ENCODE data around the gene SLC38A3. TPM values are rescaled to one million over a fixed set of nuclear protein-coding genes. Genes with fewer than 3 reads are reported as not detected.
A peak's percentile ranks its signal among the peaks of the same experiment; 100 is the strongest.
"Not testable (repeated sequence)": the region's sequence is repeated elsewhere in the genome, so short reads cannot be mapped to it uniquely, and the experiment has no call there.

SLC38A3 gene
- polyA plus RNA-seq, 1 donor, result 2.0 TPM

DNA sequence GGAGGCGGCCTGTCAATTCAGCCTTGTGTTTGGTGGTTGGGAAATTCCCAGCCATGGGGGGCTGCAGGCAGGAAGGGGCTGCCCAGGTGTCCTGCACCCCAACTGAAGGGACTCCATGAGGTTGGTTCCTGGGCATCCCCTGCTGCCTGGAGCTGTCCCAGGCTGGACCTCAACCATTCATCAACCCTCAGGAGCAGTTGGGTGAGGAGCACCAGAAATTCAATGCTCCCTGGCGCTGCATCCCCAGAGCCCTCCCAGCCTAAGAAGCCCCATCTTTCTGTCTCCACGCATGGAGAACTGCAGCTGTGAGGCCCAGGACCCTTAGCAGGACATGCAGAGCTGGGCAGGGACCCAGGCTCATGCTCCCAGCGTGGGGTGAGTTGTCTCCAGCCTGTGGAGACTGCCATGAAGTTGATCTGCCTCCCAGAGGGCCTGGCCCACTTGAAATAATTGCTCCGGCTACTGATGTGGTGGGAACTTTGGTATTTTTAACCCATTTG, 55.9 kb downstream of the SLC38A3 start:
- no CpG with 5 or more reads among the region's 5 CpGs for WGBS (ENCODE audit: insufficient coverage, low lambda C conversion rate)
- Histone ChIP-seq H3K4me1 (ENCODE audit: control insufficient read depth, insufficient read depth, low read length) (peaks cover 45% of the 10 kb centered on the region), H3K27ac (ENCODE audit: low read length) (peak overlapping the region; percentile 91), H3K9me3 (ENCODE audit: control insufficient read depth, low read depth, low read length) (peaks cover 11% of the 10 kb centered on the region), H3K4me3 (ENCODE audit: low read length) (peak overlapping the region; percentile 73), H3K27me3 (ENCODE audit: control insufficient read depth, insufficient read depth, low read length) (no peaks in the 10 kb centered on the region), H3K36me3 (ENCODE audit: control insufficient read depth, insufficient read depth, low read length) (peaks cover 30% of the 10 kb centered on the region)
- no peak for DNase-seq

DNA sequence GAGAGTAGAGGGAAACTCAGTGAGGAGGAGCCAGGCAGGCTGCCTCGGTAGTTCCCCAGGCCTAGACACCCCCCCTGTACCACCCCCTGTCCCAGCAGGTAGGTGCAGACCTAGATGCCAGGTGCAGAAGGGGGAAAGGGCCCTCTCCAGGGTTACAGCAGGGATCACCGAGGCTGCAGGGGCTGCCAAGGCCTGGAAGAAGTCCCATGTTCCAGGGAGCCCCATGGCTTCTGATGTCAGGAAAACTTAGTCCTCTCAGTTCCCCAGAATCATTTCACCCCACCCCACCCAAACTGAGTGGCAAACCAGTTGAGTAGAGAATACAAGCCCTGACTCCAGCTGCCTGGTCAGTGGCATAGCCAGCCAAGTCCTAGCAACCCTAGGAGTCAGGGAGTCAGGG, 56.4 kb downstream of the SLC38A3 start:
- peaks cover 50% of the 10 kb centered on the region for H3K4me1 ChIP-seq (ENCODE audit: control insufficient read depth, insufficient read depth, low read length)

DNA sequence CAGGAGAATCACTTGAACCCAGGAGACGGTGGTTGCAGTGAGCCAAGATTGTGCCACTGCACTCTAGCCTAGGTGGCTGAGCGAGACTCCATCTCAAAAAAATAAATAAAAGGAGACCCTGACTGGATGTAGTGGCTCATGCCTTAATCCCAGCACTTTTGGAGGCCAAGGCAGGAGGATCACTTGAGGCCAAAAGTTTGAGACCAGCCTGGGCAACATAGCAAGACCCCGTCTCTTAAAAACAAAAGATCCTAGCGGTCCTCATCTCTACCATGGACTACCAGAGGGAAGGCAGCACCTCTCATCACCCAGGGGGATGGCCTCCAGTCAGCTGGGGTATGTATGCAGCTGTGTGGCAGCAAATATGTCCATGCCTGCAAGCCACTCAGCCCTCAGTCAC, 57.1 kb downstream of the SLC38A3 start:
- WGBS (ENCODE audit: insufficient coverage, low lambda C conversion rate), result no CpG with 5 or more reads among the region's 4 CpGs

More for the DNA sequence above, 56.4 kb downstream of the SLC38A3 start:
- no CpG with 5 or more reads among the region's 2 CpGs for WGBS (ENCODE audit: insufficient coverage, low lambda C conversion rate)
- no peak for DNase-seq
- peak overlapping the region; percentile 91 for H3K27ac ChIP-seq (ENCODE audit: low read length)
- H3K36me3 ChIP-seq (ENCODE audit: control insufficient read depth, insufficient read depth, low read length), result peaks cover 25% of the 10 kb centered on the region
- peaks cover 11% of the 10 kb centered on the region for H3K9me3 ChIP-seq (ENCODE audit: control insufficient read depth, low read depth, low read length)
- H3K4me3 ChIP-seq (ENCODE audit: low read length), result no peak overlapping the region
- H3K27me3 ChIP-seq (ENCODE audit: control insufficient read depth, insufficient read depth, low read length), result no peaks in the 10 kb centered on the region

DNA sequence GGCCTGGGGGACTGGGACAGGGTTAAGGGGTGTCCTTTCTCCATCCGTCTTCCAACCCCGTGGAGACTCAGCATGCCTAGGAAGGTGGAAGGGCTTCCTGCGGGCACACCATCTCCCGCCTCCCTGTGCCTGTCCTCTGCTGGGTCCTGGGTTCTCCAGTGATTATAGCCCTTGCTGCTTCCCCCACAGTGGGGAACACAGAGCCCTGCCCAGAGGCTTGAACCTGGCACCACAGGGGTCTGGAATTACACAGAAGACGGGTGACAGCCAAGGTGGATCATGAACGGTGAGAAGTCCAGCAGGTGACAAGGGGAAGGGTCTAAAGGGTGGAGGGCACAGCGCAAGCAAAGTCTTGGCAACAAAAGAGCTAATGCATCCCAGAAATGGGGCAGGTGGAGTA, 57.7 kb downstream of the SLC38A3 start:
- no peak for DNase-seq
- Histone ChIP-seq H3K36me3 (ENCODE audit: control insufficient read depth, insufficient read depth, low read length) (peaks cover 13% of the 10 kb centered on the region), H3K9me3 (ENCODE audit: control insufficient read depth, low read depth, low read length) (peaks cover 4% of the 10 kb centered on the region), H3K27ac (ENCODE audit: low read length) (no peak overlapping the region), H3K4me1 (ENCODE audit: control insufficient read depth, insufficient read depth, low read length) (peaks cover 62% of the 10 kb centered on the region), H3K4me3 (ENCODE audit: low read length) (no peak overlapping the region), H3K27me3 (ENCODE audit: control insufficient read depth, insufficient read depth, low read length) (no peaks in the 10 kb centered on the region)
- WGBS (ENCODE audit: insufficient coverage, low lambda C conversion rate), result no CpG with 5 or more reads among the region's 7 CpGs

More for the DNA sequence above, 57.1 kb downstream of the SLC38A3 start:
- not testable (repeated sequence) for DNase-seq; H3K27ac ChIP-seq (ENCODE audit: low read length); H3K27me3 ChIP-seq (ENCODE audit: control insufficient read depth, insufficient read depth, low read length); H3K4me3 ChIP-seq (ENCODE audit: low read length)
- peaks cover 18% of the 10 kb centered on the region for H3K36me3 ChIP-seq (ENCODE audit: control insufficient read depth, insufficient read depth, low read length)
- H3K4me1 ChIP-seq (ENCODE audit: control insufficient read depth, insufficient read depth, low read length), result peaks cover 57% of the 10 kb centered on the region
- peaks cover 10% of the 10 kb centered on the region for H3K9me3 ChIP-seq (ENCODE audit: control insufficient read depth, low read depth, low read length)

DNA sequence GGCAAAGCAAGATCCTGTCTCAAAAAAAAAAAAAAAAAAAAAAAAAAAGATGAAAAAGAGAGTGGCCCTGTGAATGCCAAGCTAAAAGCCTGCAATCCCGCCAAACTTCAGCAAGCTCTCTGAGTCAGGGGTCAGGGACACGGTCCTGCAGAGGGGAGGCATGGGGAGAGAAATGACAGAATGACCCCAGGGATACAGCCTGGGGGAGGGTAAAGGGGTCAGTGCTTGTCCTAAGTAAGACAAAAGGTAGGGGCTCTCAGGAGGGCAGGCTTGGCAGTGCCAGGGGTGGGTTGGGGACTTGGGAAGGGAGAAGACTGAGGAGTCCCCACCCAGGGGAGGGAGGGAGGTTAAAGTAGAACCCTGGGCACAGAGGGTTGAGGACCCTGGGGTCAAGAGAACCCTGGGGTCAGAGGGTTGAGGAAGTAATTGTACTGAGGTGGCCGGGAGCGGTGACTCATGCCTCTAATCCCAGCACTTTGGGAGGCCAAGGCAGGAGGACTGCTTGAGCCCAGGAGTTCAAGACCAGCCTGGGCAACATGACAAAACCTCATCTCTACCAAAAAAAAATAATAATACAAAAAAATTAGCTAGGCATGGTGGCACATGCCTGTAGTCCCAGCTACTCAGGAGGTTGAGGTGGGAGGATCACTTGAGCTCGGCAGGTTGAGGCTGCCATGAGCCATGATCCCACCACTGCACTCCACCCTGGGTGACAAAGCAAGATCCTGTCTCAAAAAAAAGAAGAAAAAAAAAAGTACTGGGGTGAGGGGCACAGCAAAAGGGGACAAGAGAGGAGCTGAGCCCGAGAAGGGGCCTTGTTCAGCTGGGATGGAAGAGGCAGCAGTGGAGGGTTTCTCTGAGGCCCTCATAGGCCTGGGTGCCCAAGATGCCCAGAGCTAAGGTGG, 58.7 kb downstream of the SLC38A3 start:
- H3K4me3 ChIP-seq (ENCODE audit: low read length), result no peak overlapping the region
- H3K27me3 ChIP-seq (ENCODE audit: control insufficient read depth, insufficient read depth, low read length), result no peaks in the 10 kb centered on the region
- no peak for DNase-seq
- peaks cover 4% of the 10 kb centered on the region for H3K36me3 ChIP-seq (ENCODE audit: control insufficient read depth, insufficient read depth, low read length)
- H3K27ac ChIP-seq (ENCODE audit: low read length), result peak overlapping the region; percentile 98
- WGBS (ENCODE audit: insufficient coverage, low lambda C conversion rate), result no CpG with 5 or more reads among the region's 6 CpGs
- H3K4me1 ChIP-seq (ENCODE audit: control insufficient read depth, insufficient read depth, low read length), result peaks cover 72% of the 10 kb centered on the region
- H3K9me3 ChIP-seq (ENCODE audit: control insufficient read depth, low read depth, low read length), result no peaks in the 10 kb centered on the region

DNA sequence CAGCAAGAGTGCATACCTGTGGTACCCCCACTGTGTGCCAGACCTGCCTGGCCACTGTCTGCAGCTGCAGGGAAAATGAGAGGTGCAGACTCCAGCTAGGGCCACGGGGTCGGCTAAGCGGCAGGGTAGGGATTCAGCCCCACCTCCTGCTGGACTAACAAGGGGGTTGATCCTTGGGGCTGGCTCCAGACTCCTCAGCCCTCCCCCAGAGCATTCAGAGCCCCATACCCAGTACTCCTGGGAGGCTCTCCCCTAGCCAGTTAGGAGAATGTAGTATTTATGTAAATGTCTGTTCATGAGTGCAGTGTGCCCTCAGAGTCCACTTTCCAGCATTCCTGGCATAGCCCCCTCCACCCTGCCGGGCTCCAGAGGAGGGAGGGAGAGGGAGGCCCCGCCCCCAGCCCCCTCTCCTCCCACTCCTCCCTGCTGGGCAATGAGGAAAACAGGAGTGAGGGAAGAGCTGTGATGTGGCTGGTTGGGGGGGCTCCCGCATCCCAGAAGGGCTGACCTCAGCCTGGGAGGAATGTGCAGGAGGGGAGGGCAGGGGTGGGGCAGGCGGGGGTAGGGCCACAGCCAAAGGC, 59.4 kb downstream of the SLC38A3 start:
- H3K4me1 ChIP-seq (ENCODE audit: control insufficient read depth, insufficient read depth, low read length), result peaks cover 74% of the 10 kb centered on the region
- peak; percentile 94 to 96 for DNase-seq
- WGBS (ENCODE audit: insufficient coverage, low lambda C conversion rate), result no CpG with 5 or more reads among the region's 7 CpGs

DNA sequence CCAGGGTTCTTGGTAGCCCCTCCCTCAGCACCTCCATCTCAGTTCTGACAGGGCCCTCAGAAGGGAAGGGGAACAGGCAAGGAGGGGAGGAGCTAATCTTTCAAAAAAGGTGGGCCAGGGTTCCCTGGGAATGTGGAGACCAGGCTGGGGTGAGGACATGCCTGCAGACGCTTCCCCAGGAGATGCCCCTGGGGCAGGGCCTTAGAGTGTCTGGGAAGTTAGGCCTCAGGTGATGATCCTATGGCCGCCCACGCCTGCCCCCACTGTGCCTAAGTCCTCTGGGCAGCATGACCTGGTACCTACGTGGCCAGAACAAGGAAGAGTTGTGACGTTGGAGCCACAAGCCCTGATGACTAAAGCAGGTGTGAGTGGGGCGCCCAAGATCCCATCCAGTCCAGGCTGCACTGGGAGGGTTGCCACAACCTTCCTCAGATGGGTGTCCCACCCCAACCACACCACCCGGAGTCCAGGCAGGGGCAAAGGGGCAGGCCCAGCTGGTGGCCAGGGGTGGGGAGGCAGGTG, 60.0 kb downstream of the SLC38A3 start:
- Histone ChIP-seq H3K36me3 (ENCODE audit: control insufficient read depth, insufficient read depth, low read length) (no peaks in the 10 kb centered on the region), H3K27me3 (ENCODE audit: control insufficient read depth, insufficient read depth, low read length) (no peaks in the 10 kb centered on the region), H3K27ac (ENCODE audit: low read length) (peak overlapping the region; percentile 98), H3K9me3 (ENCODE audit: control insufficient read depth, low read depth, low read length) (no peaks in the 10 kb centered on the region), H3K4me1 (ENCODE audit: control insufficient read depth, insufficient read depth, low read length) (peaks cover 71% of the 10 kb centered on the region), H3K4me3 (ENCODE audit: low read length) (no peak overlapping the region)
- no CpG with 5 or more reads among the region's 7 CpGs for WGBS (ENCODE audit: insufficient coverage, low lambda C conversion rate)
- peak; percentile 70 to 77 for DNase-seq

More for the DNA sequence above, 59.4 kb downstream of the SLC38A3 start:
- Histone ChIP-seq H3K27me3 (ENCODE audit: control insufficient read depth, insufficient read depth, low read length) (no peaks in the 10 kb centered on the region), H3K36me3 (ENCODE audit: control insufficient read depth, insufficient read depth, low read length) (no peaks in the 10 kb centered on the region), H3K9me3 (ENCODE audit: control insufficient read depth, low read depth, low read length) (no peaks in the 10 kb centered on the region), H3K27ac (ENCODE audit: low read length) (peak overlapping the region; percentile 98), H3K4me3 (ENCODE audit: low read length) (no peak overlapping the region)

DNA sequence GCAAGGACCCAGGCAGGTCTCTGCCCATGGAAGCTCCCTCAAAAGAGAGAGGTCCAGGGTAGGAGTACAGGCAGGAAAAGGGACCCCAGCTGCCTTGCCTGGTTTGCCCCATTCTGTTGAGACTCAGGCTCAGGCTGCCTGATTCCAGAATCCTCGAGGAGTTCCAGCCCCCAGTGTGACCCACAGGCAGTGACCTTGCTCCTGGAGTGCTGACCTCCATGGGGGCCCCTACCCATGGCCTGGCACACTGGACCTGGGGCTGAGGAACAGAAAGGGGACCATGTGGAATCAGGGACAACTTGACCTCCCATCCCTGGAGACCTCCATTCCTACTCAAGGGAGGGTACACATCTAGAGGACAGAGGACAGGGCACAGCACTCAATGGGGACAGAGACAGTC, 60.5 kb downstream of the SLC38A3 start:
- WGBS (ENCODE audit: insufficient coverage, low lambda C conversion rate), result no CpG with 5 or more reads among the region's 1 CpG
- H3K27ac ChIP-seq (ENCODE audit: low read length), result peak overlapping the region; percentile 98
- no peaks in the 10 kb centered on the region for H3K36me3 ChIP-seq (ENCODE audit: control insufficient read depth, insufficient read depth, low read length)
- no peak overlapping the region for H3K4me3 ChIP-seq (ENCODE audit: low read length)
- H3K27me3 ChIP-seq (ENCODE audit: control insufficient read depth, insufficient read depth, low read length), result no peaks in the 10 kb centered on the region
- H3K4me1 ChIP-seq (ENCODE audit: control insufficient read depth, insufficient read depth, low read length), result peaks cover 73% of the 10 kb centered on the region
- H3K9me3 ChIP-seq (ENCODE audit: control insufficient read depth, low read depth, low read length), result no peaks in the 10 kb centered on the region
- no peak for DNase-seq

DNA sequence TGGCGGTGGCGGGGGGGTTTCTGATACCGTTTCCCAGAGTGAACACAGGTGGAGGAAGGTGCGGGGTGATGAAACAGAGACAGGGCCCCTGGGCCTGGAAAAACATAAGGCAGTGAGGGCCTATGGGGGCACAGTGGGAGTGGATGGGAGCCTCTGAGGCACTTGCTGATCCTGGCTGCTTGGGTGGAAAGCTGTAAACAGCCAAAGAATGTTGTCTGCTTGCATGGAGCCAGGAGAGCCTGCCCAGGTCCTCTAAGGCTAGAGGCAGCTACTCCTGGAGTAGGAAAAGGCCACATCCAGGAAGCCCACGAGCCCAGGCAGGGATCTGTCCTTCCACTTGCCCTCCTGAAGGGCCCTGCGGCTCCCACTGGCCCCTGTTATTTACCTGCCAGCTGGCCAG, 60.9 kb downstream of the SLC38A3 start:
- H3K4me3 ChIP-seq (ENCODE audit: low read length), result no peak overlapping the region

DNA sequence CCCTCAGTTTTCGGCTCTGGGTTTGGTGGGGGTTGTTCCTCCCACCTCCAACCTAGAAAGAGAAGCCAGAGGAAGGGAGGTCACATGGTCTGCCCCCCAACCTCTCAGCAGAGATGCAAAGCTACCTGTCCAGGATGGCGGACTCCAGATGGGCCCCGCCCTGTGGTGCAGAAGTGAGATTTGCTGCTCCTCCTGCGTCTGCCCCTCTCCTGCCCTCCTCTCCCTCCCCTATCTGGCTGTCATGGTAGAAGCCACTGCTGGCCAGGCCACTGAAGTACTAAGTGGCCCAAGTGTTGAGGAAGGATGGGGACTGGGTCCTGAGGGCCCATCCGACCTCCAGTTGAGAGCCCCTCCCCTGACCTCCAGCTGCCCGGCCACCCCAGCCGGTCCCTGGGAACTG, 61.8 kb downstream of the SLC38A3 start:
- peak overlapping the region; percentile 46 for H3K4me3 ChIP-seq (ENCODE audit: low read length)
- H3K4me1 ChIP-seq (ENCODE audit: control insufficient read depth, insufficient read depth, low read length), result peaks cover 74% of the 10 kb centered on the region
- WGBS (ENCODE audit: insufficient coverage, low lambda C conversion rate), result no CpG with 5 or more reads among the region's 7 CpGs
- peak overlapping the region; percentile 98 for H3K27ac ChIP-seq (ENCODE audit: low read length)
- no peaks in the 10 kb centered on the region for H3K9me3 ChIP-seq (ENCODE audit: control insufficient read depth, low read depth, low read length)
- H3K27me3 ChIP-seq (ENCODE audit: control insufficient read depth, insufficient read depth, low read length), result no peaks in the 10 kb centered on the region
- peaks cover 1% of the 10 kb centered on the region for H3K36me3 ChIP-seq (ENCODE audit: control insufficient read depth, insufficient read depth, low read length)
- DNase-seq, result peak in 1 of 2 donors; percentile 34

More for the DNA sequence above, 60.9 kb downstream of the SLC38A3 start:
- H3K27ac ChIP-seq (ENCODE audit: low read length), result peak overlapping the region; percentile 98
- no peaks in the 10 kb centered on the region for H3K9me3 ChIP-seq (ENCODE audit: control insufficient read depth, low read depth, low read length)
- DNase-seq, result no peak
- peaks cover 73% of the 10 kb centered on the region for H3K4me1 ChIP-seq (ENCODE audit: control insufficient read depth, insufficient read depth, low read length)
- no peaks in the 10 kb centered on the region for H3K27me3 ChIP-seq (ENCODE audit: control insufficient read depth, insufficient read depth, low read length)
- no peaks in the 10 kb centered on the region for H3K36me3 ChIP-seq (ENCODE audit: control insufficient read depth, insufficient read depth, low read length)
- WGBS (ENCODE audit: insufficient coverage, low lambda C conversion rate), result no CpG with 5 or more reads among the region's 6 CpGs
